Measurements from ENCODE around the gene CDH4.

DNA sequence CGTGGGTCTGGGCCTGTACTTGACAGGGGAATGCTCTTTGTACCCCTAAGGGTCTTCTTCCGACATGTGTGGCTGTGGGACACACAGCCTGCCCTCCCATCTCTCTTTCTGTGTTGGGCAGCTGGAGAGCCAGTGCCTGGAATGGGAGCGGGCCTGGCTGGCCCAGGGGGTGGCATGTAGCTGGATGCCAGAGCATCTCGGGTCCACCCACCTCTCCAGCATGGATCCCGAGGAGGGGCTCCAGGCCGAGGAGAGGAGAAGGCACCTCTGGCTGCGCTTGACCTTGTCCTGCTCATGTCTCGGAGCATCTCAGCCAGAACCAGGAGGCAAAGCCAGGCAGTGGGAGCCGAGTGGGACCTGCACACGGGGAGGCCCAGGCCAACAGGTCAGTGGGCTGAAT is 16.0 kb downstream of the CDH4 start:
- TF ChIP-seq, protein P1, sequence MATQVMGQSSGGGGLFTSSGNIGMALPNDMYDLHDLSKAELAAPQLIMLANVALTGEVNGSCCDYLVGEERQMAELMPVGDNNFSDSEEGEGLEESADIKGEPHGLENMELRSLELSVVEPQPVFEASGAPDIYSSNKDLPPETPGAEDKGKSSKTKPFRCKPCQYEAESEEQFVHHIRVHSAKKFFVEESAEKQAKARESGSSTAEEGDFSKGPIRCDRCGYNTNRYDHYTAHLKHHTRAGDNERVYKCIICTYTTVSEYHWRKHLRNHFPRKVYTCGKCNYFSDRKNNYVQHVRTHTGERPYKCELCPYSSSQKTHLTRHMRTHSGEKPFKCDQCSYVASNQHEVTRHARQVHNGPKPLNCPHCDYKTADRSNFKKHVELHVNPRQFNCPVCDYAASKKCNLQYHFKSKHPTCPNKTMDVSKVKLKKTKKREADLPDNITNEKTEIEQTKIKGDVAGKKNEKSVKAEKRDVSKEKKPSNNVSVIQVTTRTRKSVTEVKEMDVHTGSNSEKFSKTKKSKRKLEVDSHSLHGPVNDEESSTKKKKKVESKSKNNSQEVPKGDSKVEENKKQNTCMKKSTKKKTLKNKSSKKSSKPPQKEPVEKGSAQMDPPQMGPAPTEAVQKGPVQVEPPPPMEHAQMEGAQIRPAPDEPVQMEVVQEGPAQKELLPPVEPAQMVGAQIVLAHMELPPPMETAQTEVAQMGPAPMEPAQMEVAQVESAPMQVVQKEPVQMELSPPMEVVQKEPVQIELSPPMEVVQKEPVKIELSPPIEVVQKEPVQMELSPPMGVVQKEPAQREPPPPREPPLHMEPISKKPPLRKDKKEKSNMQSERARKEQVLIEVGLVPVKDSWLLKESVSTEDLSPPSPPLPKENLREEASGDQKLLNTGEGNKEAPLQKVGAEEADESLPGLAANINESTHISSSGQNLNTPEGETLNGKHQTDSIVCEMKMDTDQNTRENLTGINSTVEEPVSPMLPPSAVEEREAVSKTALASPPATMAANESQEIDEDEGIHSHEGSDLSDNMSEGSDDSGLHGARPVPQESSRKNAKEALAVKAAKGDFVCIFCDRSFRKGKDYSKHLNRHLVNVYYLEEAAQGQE (IDR thresholded peaks at IDR 0.05; ENCODE audit: insufficient read depth in 1 of 2, low read depth in 2 of 2, low read length in 1 of 2): no peak
- TF ChIP-seq, protein P2, sequence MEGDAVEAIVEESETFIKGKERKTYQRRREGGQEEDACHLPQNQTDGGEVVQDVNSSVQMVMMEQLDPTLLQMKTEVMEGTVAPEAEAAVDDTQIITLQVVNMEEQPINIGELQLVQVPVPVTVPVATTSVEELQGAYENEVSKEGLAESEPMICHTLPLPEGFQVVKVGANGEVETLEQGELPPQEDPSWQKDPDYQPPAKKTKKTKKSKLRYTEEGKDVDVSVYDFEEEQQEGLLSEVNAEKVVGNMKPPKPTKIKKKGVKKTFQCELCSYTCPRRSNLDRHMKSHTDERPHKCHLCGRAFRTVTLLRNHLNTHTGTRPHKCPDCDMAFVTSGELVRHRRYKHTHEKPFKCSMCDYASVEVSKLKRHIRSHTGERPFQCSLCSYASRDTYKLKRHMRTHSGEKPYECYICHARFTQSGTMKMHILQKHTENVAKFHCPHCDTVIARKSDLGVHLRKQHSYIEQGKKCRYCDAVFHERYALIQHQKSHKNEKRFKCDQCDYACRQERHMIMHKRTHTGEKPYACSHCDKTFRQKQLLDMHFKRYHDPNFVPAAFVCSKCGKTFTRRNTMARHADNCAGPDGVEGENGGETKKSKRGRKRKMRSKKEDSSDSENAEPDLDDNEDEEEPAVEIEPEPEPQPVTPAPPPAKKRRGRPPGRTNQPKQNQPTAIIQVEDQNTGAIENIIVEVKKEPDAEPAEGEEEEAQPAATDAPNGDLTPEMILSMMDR (IDR thresholded peaks at IDR 0.05): no peak
- TF ChIP-seq POLR2AphosphoS5 (IDR thresholded peaks at IDR 0.05; ENCODE audit: low read depth, low read length) (no peak), TCF7L2 (IDR thresholded peaks at IDR 0.05; ENCODE audit: low read depth, low read length) (no peak), SIN3A (IDR thresholded peaks at IDR 0.05; ENCODE audit: borderline replicate concordance, insufficient read depth, low read depth, low read length) (no peak)
